Measurements from ENCODE around the gene MPHOSPH6.

DNA sequence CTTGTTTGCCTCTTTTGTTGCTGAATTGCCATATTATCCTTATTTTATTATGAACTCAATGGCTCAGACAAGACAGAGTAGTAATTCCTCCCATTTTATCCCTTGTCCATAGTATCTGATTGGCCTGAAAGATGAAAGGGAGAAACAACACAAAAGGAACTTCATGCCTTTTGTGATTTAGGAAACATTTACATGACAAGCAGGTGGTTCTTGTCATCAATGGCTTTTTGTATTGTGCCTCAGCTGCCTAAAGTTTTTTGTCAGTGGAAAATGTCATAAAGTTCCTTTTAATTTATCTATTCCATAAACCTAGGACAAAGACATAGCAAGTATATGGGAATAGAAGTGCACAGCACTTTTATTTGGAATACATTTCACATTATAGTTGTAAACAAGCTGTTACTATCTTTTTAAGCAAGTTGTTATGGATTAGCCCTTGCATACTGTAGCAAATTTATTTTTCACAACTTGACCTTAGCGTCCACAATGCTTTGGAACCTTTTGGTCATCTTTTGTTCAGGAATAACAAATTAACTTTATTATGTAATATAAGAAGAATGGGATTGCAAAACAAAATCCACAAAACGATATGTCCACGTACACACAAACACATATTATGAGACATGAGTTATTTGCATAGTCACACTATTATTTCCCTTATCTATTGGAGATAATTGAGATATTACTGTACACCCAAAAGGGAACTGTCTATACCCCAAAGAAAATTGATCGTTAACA lies 12.4 kb upstream of the MPHOSPH6 start:
- TF ChIP-seq CTCF (IDR thresholded peaks at IDR 0.05; ENCODE audit: insufficient read depth, low read depth, low read length) (no peak), EZH2 (IDR thresholded peaks at IDR 0.05; ENCODE audit: insufficient read depth, low read length) (no peak)

Measured in astrocyte (in vitro differentiated cells and primary cell).